Ishikawa (cell line): Measurements from ENCODE around the gene GZF1.

Experiments
- CREB1 ChIP-seq: IDR thresholded peaks from 2 replicates; pipeline ENCODE4 v1.6.1; 2012; ENCODE audit warnings: low read depth
- EP300 ChIP-seq: IDR thresholded peaks from 2 replicates; pipeline ENCODE4 v1.6.1; 2012; ENCODE audit warnings: borderline replicate concordance
- NFIC ChIP-seq: IDR thresholded peaks from 2 replicates; pipeline ENCODE4 v1.6.1; 2012
- RAD21 ChIP-seq: IDR thresholded peaks from 2 replicates; pipeline ENCODE4 v1.6.1; 2012; ENCODE audit warnings: low read depth
- TAF1 ChIP-seq: IDR thresholded peaks from 2 replicates; pipeline ENCODE4 v1.6.1; 2012; ENCODE audit warnings: low read depth, mild to moderate bottlenecking
- TCF12 ChIP-seq: IDR thresholded peaks from 2 replicates; pipeline ENCODE4 v1.6.1; 2012; ENCODE audit warnings: low read depth
- YY1 ChIP-seq: IDR thresholded peaks from 2 replicates; pipeline ENCODE4 v1.6.1; 2012; ENCODE audit warnings: low read depth
- ZBTB7A ChIP-seq: IDR thresholded peaks from 2 replicates; pipeline ENCODE4 v1.6.1; 2012; ENCODE audit warnings: low read depth
- TF ChIP-seq, protein P1 (sequence below): IDR thresholded peaks from 2 replicates; pipeline ENCODE4 v1.6.1; 2012; ENCODE audit warnings: low read depth, mild to moderate bottlenecking
- TF ChIP-seq, protein P2 (sequence below): IDR thresholded peaks from 2 replicates; pipeline ENCODE4 v1.6.1; 2012
- TF ChIP-seq, protein P3 (sequence below): IDR thresholded peaks from 2 replicates; pipeline ENCODE4 v1.6.1; 2012

DNA sequence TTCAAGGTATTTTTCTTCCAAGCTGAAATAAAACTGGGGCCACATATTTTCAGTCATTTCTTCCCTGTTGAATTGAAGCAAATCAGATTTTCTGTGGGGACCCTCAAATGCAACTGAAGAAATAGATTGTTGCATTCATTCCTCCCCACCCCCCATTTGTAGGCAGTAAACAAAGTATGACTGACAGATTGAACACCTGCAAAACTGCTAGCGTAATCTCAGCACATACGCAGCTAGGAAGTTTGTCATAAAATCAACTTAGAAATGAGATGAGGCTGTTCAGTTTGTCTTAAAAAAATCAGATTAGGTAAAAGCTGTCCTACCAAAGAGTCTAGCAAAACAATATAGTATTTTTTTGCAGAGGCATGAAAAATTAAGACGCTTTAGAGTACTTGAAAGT lies 8.9 kb downstream of the GZF1 start:
- TF ChIP-seq NFIC, result no peak
- no peak for TF ChIP-seq ZBTB7A
- TF ChIP-seq EP300, result no peak
- TF ChIP-seq, protein P1, sequence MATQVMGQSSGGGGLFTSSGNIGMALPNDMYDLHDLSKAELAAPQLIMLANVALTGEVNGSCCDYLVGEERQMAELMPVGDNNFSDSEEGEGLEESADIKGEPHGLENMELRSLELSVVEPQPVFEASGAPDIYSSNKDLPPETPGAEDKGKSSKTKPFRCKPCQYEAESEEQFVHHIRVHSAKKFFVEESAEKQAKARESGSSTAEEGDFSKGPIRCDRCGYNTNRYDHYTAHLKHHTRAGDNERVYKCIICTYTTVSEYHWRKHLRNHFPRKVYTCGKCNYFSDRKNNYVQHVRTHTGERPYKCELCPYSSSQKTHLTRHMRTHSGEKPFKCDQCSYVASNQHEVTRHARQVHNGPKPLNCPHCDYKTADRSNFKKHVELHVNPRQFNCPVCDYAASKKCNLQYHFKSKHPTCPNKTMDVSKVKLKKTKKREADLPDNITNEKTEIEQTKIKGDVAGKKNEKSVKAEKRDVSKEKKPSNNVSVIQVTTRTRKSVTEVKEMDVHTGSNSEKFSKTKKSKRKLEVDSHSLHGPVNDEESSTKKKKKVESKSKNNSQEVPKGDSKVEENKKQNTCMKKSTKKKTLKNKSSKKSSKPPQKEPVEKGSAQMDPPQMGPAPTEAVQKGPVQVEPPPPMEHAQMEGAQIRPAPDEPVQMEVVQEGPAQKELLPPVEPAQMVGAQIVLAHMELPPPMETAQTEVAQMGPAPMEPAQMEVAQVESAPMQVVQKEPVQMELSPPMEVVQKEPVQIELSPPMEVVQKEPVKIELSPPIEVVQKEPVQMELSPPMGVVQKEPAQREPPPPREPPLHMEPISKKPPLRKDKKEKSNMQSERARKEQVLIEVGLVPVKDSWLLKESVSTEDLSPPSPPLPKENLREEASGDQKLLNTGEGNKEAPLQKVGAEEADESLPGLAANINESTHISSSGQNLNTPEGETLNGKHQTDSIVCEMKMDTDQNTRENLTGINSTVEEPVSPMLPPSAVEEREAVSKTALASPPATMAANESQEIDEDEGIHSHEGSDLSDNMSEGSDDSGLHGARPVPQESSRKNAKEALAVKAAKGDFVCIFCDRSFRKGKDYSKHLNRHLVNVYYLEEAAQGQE, result no peak
- TF ChIP-seq TAF1, result no peak
- no peak for TF ChIP-seq RAD21
- TF ChIP-seq, protein P2, sequence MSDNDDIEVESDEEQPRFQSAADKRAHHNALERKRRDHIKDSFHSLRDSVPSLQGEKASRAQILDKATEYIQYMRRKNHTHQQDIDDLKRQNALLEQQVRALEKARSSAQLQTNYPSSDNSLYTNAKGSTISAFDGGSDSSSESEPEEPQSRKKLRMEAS, result no peak
- no peak for TF ChIP-seq TCF12
- TF ChIP-seq, protein P3, sequence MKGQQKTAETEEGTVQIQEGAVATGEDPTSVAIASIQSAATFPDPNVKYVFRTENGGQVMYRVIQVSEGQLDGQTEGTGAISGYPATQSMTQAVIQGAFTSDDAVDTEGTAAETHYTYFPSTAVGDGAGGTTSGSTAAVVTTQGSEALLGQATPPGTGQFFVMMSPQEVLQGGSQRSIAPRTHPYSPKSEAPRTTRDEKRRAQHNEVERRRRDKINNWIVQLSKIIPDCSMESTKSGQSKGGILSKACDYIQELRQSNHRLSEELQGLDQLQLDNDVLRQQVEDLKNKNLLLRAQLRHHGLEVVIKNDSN, result no peak
- TF ChIP-seq CREB1, result no peak
- no peak for TF ChIP-seq YY1
